Trophoblast cell (in vitro differentiated cells and primary cell): Measurements from ENCODE around the gene MRPL34.
A peak's percentile ranks its signal among the peaks of the same experiment; 100 is the strongest.

Source experiments
- DNase-seq, 2 donors: peaks; one replicate each; pipeline ENCODE4 v3.0.0-alpha.2; 2016
- H2AFZ ChIP-seq: 2 replicates; pipeline ENCODE4 v1.6.1; 2013; ENCODE audit warnings: low read length, moderate library complexity, mild to moderate bottlenecking; ENCODE audit not compliant: insufficient read depth, poor library complexity
- H2AK5ac ChIP-seq: 2 replicates; pipeline ENCODE4 v1.6.1; 2013; ENCODE audit warnings: mild to moderate bottlenecking, low read length
- H2BK120ac ChIP-seq: 2 replicates; pipeline ENCODE4 v1.6.1; 2013; ENCODE audit warnings: low read length, mild to moderate bottlenecking, moderate library complexity; ENCODE audit not compliant: insufficient read depth, poor library complexity
- H2BK12ac ChIP-seq: 2 replicates; pipeline ENCODE4 v1.6.1; 2013; ENCODE audit warnings: mild to moderate bottlenecking, low read length, moderate library complexity
- H2BK5ac ChIP-seq: 2 replicates; pipeline ENCODE4 v1.6.1; 2013; ENCODE audit warnings: low read length, low read depth, moderate library complexity, mild to moderate bottlenecking; ENCODE audit not compliant: poor library complexity
- H3K14ac ChIP-seq: 2 replicates; pipeline ENCODE4 v1.6.1; 2013; ENCODE audit warnings: mild to moderate bottlenecking, low read length
- H3K18ac ChIP-seq: 2 replicates; pipeline ENCODE4 v1.6.1; 2013; ENCODE audit warnings: mild to moderate bottlenecking, low read length
- H3K23ac ChIP-seq: 2 replicates; pipeline ENCODE4 v1.6.1; 2013; ENCODE audit warnings: low read length
- H3K27ac ChIP-seq: 2 replicates; pipeline ENCODE4 v1.5.1; 2013; ENCODE audit warnings: low read depth, mild to moderate bottlenecking, inconsistent platforms, low read length, moderate library complexity
- H3K27me3 ChIP-seq: 2 replicates; pipeline ENCODE4 v1.6.1; 2013; ENCODE audit warnings: inconsistent platforms, mild to moderate bottlenecking, low read length, moderate library complexity; ENCODE audit not compliant: insufficient read depth
- H3K36me3 ChIP-seq, 2 experiments: 1 replicate in 1 of 2; 2 replicates in 1 of 2; pipeline ENCODE4 v1.6.1; 2013; ENCODE audit warnings: low read length in 2 of 2, mild to moderate bottlenecking in 2 of 2, moderate library complexity in 1 of 2; ENCODE audit not compliant: insufficient read depth in 2 of 2, control insufficient read depth in 1 of 2
- H3K4ac ChIP-seq: 2 replicates; pipeline ENCODE4 v1.6.1; 2013; ENCODE audit warnings: low read depth, mild to moderate bottlenecking, low read length, moderate library complexity
- H3K4me1 ChIP-seq, 2 experiments: 1 replicate in 1 of 2; 2 replicates in 1 of 2; pipeline ENCODE4 v1.6.1; 2013; ENCODE audit warnings: low read length in 2 of 2, mild to moderate bottlenecking in 2 of 2, moderate library complexity in 1 of 2; ENCODE audit not compliant: insufficient read depth in 2 of 2, control insufficient read depth in 1 of 2
- H3K4me2 ChIP-seq: 2 replicates; pipeline ENCODE4 v1.6.1; 2013; ENCODE audit warnings: inconsistent platforms, mild to moderate bottlenecking, low read length, moderate library complexity
- H3K4me3 ChIP-seq: 2 replicates; pipeline ENCODE4 v1.5.1; 2013; ENCODE audit warnings: mild to moderate bottlenecking, low read depth, low read length, inconsistent platforms
- H3K79me1 ChIP-seq: one replicate; pipeline ENCODE4 v1.6.1; 2013; ENCODE audit warnings: low read length
- H3K79me2 ChIP-seq: 2 replicates; pipeline ENCODE4 v1.6.1; 2013; ENCODE audit warnings: low read length, mild to moderate bottlenecking; ENCODE audit not compliant: control insufficient read depth, insufficient read depth, poor library complexity
- H3K9ac ChIP-seq: 2 replicates; pipeline ENCODE4 v1.6.1; 2013; ENCODE audit warnings: mild to moderate bottlenecking, low read length
- H3K9me3 ChIP-seq: 2 replicates; pipeline ENCODE4 v1.6.1; 2013; ENCODE audit warnings: low read depth, mild to moderate bottlenecking, control low read depth, inconsistent platforms, low read length; ENCODE audit not compliant: insufficient read depth
- H4K12ac ChIP-seq: 2 replicates; pipeline ENCODE4 v1.6.1; 2013; ENCODE audit warnings: low read depth, mild to moderate bottlenecking, low read length, moderate library complexity
- H4K8ac ChIP-seq: 2 replicates; pipeline ENCODE4 v1.6.1; 2013; ENCODE audit warnings: low read depth, mild to moderate bottlenecking, low read length, moderate library complexity
- H4K91ac ChIP-seq: one replicate; pipeline ENCODE4 v1.6.1; 2013; ENCODE audit warnings: low read depth, mild to moderate bottlenecking, low read length, moderate library complexity
- WGBS: extraction: QIAGEN DNeasy Blood & Tissue Kit; methylation state at CpG from one replicate; pipeline ENCODE4 v1.1.7; 2013; ENCODE audit warnings: missing lambda C conversion rate; ENCODE audit not compliant: insufficient read length, insufficient coverage; ENCODE audit errors: extremely low coverage; 5-methylcytosine and 5-hydroxymethylcytosine counted together

The MRPL34 gene

DNA sequence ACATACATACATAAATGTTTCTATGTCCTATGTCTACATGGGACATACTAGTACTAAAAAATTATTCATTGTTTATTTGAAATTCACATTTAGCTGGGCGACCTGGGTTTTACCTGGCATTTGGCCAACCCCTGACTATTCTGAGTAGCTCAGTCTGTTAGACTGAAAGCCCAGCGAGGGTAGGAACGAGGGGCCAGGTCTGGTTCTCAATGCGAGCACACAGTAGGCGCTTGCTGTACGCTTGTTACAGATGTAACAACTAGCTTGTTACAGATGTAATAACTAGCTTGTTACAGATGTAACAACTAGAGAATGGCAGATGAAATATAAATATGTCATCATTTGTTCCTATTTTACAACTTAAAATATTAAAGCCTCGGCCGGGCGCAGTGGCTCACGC, 29.9 kb downstream of the MRPL34 start:
- Histone ChIP-seq H3K4me1 (peaks cover 19 to 20% of the 10 kb centered on the region in 2 experiments), H2BK5ac (no peak overlapping the region), H4K8ac (no peak overlapping the region), H3K18ac (no peak overlapping the region), H3K27ac (no peak overlapping the region), H3K9me3 (peaks cover 2% of the 10 kb centered on the region), H2AFZ (no peak overlapping the region), H3K27me3 (no peaks in the 10 kb centered on the region), H4K91ac (no peak overlapping the region), H3K4ac (no peak overlapping the region), H2AK5ac (no peak overlapping the region), H3K14ac (no peak overlapping the region), H3K79me1 (peaks cover 26% of the 10 kb centered on the region), H4K12ac (no peak overlapping the region), H3K79me2 (peaks cover 5% of the 10 kb centered on the region), H3K36me3 (peaks cover 2 to 9% of the 10 kb centered on the region in 2 experiments), H2BK12ac (no peak overlapping the region), H3K23ac (no peak overlapping the region), H3K4me3 (no peak overlapping the region), H3K4me2 (no peak overlapping the region), H3K9ac (no peak overlapping the region), H2BK120ac (no peak overlapping the region)
- no peak for DNase-seq
- WGBS = no CpG with 5 or more reads among the region's 10 CpGs

DNA sequence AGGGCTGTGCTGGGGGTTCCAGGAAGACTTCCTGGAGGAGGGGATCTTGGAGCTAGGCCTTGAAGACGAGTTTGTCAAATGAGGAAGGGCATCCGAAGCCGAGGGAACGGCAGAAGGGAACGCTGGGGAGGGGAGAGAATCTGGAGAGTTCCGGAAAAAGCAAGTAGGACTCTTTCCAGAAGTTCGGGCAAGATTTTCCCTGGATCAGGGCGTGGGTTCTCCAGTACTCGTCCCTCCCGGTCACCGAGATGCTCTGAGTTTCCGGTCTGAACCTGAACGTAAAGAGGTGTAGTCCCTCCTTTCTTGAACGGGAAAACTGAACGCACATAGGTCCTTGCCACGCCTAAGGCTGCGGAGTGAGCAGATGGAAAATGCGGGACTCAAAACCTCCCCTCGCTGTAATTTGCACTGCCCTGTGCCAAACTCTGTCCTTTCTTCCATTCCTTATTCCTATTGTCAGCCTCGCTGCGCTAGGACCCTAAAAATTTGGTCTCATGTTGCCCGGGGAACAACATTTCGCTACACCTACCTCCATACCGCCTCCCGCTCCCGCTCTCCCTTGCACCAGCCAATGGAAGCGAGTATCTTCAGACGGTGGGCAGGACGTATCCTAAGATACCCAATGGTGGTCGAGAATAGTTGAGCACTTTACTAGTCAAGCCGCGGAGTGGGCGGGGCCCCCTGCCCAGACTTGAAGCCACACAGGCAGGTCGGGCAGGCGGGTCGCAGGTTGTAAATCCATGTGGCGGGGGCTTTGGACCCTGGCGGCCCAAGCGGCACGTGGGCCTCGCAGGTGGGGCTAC, 31.4 kb downstream of the MRPL34 start, which contains the start of gene GTPBP3:
TSS of gene GTPBP3 (plus strand) at position 682 of the 803 bp plus-strand sequence. CDS start at position 741, 59 bp downstream.
- Histone ChIP-seq H2BK12ac (no peak within 1 kb of the TSS), H3K4me2 (peak within 1 kb of the TSS; percentile 97), H3K79me1 (peaks cover 26% of the 10 kb centered on the region), H4K91ac (peak within 1 kb of the TSS; percentile 90), H2AFZ (peak within 1 kb of the TSS; percentile 78), H3K4ac (peak within 1 kb of the TSS; percentile 1), H2AK5ac (peak within 1 kb of the TSS; percentile 67), H4K12ac (peak within 1 kb of the TSS; percentile 78), H2BK120ac (peak within 1 kb of the TSS; percentile 89), H3K27me3 (no peaks in the 10 kb centered on the region), H3K36me3 (peaks cover 6 to 7% of the 10 kb centered on the region in 2 experiments), H3K79me2 (peaks cover 5% of the 10 kb centered on the region), H3K23ac (no peak within 1 kb of the TSS), H3K4me1 (peaks cover 19 to 20% of the 10 kb centered on the region in 2 experiments), H3K27ac (peak within 1 kb of the TSS; percentile 79), H2BK5ac (peak within 1 kb of the TSS; percentile 82), H4K8ac (peak within 1 kb of the TSS; percentile 89), H3K9ac (peak within 1 kb of the TSS; percentile 80), H3K9me3 (peaks cover 2% of the 10 kb centered on the region), H3K18ac (peak within 1 kb of the TSS; percentile 51), H3K4me3 (peak within 1 kb of the TSS; percentile 77), H3K14ac (peak within 1 kb of the TSS; percentile 81)
- no CpG with 5 or more reads among the region's 41 CpGs for WGBS
- peak; percentile 98 to 99 for DNase-seq

DNA sequence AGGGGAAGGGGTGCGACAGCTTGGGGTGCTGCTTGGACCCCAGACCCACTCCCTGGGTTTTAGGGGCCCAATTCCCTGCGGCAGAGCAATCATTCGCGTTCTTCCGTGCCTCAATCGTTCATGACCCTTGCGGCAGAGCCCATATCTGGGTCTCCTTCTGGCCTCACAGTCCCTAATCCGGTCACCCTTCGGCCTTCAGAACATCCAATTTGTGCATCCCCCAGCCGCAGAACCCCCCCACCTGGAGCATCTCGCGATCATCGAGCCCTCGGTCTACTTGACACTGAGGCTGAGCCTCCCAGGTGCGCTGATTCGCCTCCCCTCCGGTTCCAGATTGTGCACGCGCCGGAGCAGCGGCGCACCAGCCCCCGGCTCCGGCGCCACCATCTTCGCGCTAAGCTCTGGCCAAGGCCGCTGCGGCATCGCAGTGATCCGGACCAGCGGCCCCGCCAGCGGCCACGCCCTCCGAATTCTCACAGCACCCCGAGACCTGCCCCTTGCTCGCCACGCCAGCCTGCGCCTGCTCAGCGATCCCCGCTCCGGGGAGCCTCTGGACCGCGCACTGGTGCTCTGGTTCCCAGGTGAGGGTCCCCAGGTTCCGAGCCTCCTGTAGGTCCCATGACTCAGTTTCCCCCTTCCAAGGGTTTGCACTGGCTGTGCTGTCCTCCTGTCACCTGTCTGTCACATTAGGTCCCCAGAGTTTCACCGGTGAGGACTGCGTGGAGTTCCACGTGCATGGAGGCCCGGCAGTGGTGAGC, 32.2 kb downstream of the MRPL34 start:
- peak overlapping the region; percentile 1 for H3K4ac ChIP-seq
- no peaks in the 10 kb centered on the region for H3K27me3 ChIP-seq
- H3K4me1 ChIP-seq = peaks cover 19 to 20% of the 10 kb centered on the region in 2 experiments
- peak overlapping the region; percentile 89 for H4K8ac ChIP-seq
- peak overlapping the region; percentile 77 for H3K4me3 ChIP-seq
- no peak overlapping the region for H2BK12ac ChIP-seq
- peak overlapping the region; percentile 60 for H4K91ac ChIP-seq
- peaks cover 4 to 5% of the 10 kb centered on the region in 2 experiments for H3K36me3 ChIP-seq
- H2AFZ ChIP-seq = peak overlapping the region; percentile 56
- no peak overlapping the region for H3K27ac ChIP-seq
- H2BK120ac ChIP-seq = peak overlapping the region; percentile 9
- no peak overlapping the region for H3K23ac ChIP-seq
- DNase-seq = peak in 1 of 2 donors; percentile 25
- peak overlapping the region; percentile 97 for H3K4me2 ChIP-seq
- peak overlapping the region; percentile 80 for H3K9ac ChIP-seq
- H2AK5ac ChIP-seq = peak overlapping the region; percentile 49
- peaks cover 5% of the 10 kb centered on the region for H3K79me2 ChIP-seq
- peaks cover 26% of the 10 kb centered on the region for H3K79me1 ChIP-seq
- no CpG with 5 or more reads among the region's 50 CpGs for WGBS
- peak overlapping the region; percentile 65 for H3K14ac ChIP-seq
- peak overlapping the region; percentile 66 for H4K12ac ChIP-seq
- peaks cover 2% of the 10 kb centered on the region for H3K9me3 ChIP-seq
- H3K18ac ChIP-seq = peak overlapping the region; percentile 51
- no peak overlapping the region for H2BK5ac ChIP-seq

DNA sequence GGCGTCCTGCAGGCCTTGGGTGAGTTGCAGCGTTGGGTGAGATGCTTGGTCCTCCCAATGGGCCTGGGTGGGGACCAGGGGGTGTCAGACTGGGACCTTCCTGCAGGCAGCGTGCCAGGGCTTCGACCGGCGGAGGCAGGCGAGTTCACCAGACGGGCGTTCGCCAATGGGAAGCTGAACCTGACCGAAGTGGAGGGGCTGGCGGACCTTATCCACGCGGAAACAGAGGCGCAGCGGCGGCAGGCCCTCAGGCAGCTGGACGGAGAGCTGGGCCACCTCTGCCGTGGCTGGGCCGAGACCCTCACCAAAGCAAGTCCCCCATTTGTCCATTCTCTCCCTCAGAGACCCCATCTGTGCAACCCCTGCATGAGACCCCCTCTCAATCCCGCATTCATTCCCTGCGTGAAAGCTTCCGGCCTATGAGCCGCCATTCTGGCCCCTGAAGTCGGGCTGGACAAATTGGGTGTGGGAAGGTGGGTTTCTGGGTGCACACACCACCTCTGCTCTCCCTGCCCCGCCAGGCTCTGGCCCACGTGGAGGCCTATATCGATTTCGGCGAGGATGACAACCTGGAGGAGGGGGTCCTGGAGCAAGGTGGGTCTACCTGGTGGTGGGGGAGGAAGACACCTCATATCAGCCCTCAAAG, 32.9 kb downstream of the MRPL34 start:
- Histone ChIP-seq H2BK120ac (no peak overlapping the region), H3K4me1 (peaks cover 19 to 20% of the 10 kb centered on the region in 2 experiments), H3K27ac (no peak overlapping the region), H3K4me3 (peak overlapping the region; percentile 77), H3K9ac (no peak overlapping the region), H3K23ac (no peak overlapping the region), H3K4me2 (peak overlapping the region; percentile 97), H3K27me3 (no peaks in the 10 kb centered on the region), H2BK5ac (no peak overlapping the region), H4K8ac (no peak overlapping the region), H2BK12ac (no peak overlapping the region), H4K12ac (peak overlapping the region; percentile 34), H4K91ac (no peak overlapping the region), H3K4ac (no peak overlapping the region), H3K18ac (peak overlapping the region; percentile 51), H3K79me1 (peaks cover 26% of the 10 kb centered on the region), H3K14ac (no peak overlapping the region), H3K79me2 (peaks cover 5% of the 10 kb centered on the region), H3K36me3 (peaks cover 4 to 5% of the 10 kb centered on the region in 2 experiments), H3K9me3 (peaks cover 2% of the 10 kb centered on the region), H2AK5ac (peak overlapping the region; percentile 49), H2AFZ (peak overlapping the region; percentile 56)
- no peak for DNase-seq
- WGBS = no CpG with 5 or more reads among the region's 30 CpGs
